DOHH2 (cell line): ENCODE data around the gene HRH1.

Source experiments
- H3F3A ChIP-seq: fragments of 200-600 bp; sonication (generic), shearing (Covaris generic); 2 replicates; pipeline ENCODE4 v1.6.0; 2016; ENCODE audit warnings: antibody characterized with exemption, mild to moderate bottlenecking; ENCODE audit not compliant: control insufficient read depth, insufficient read depth
- H3K27ac ChIP-seq: fragments of 200-600 bp; sonication (generic); 2 replicates; pipeline ENCODE4 v1.5.1; 2014; ENCODE audit warnings: low read depth, mild to moderate bottlenecking, low read length, moderate library complexity
- H3K27me3 ChIP-seq: fragments of 200-600 bp; sonication (generic); 2 replicates; pipeline ENCODE4 v1.6.1; 2014; ENCODE audit warnings: mild to moderate bottlenecking, low read length, mixed read lengths; ENCODE audit not compliant: control insufficient read depth
- H3K36me3 ChIP-seq: fragments of 200-600 bp; sonication (generic); 2 replicates; pipeline ENCODE4 v1.6.1; 2014; ENCODE audit warnings: mild to moderate bottlenecking, low read length, moderate library complexity, mixed read lengths; ENCODE audit not compliant: control insufficient read depth
- H3K4me1 ChIP-seq: fragments of 200-600 bp; sonication (generic); 2 replicates; pipeline ENCODE4 v1.6.1; 2014; ENCODE audit warnings: mild to moderate bottlenecking, low read length, mixed read lengths; ENCODE audit not compliant: control insufficient read depth
- H3K4me2 ChIP-seq: fragments of 200-600 bp; sonication (generic); 2 replicates; pipeline ENCODE4 v1.6.0; 2014; ENCODE audit warnings: mild to moderate bottlenecking, low read length, moderate library complexity
- H3K4me3 ChIP-seq: fragments of 200-600 bp; sonication (generic); 2 replicates; pipeline ENCODE4 v1.5.1; 2014; ENCODE audit warnings: mild to moderate bottlenecking, low read length, mixed read lengths
- H3K79me2 ChIP-seq: fragments of 200-600 bp; sonication (generic); 2 replicates; pipeline ENCODE4 v1.6.1; 2014; ENCODE audit warnings: mild to moderate bottlenecking, low read length, mixed read lengths; ENCODE audit not compliant: control insufficient read depth
- H3K9me2 ChIP-seq: fragments of 200-600 bp; sonication (generic); replicated peaks from 2 replicates; pipeline ENCODE4 v1.6.1; 2014; ENCODE audit warnings: mild to moderate bottlenecking, low read length, mixed read lengths; ENCODE audit not compliant: control insufficient read depth
- H3K9me3 ChIP-seq: fragments of 200-600 bp; sonication (generic); 2 replicates; pipeline ENCODE4 v1.6.1; 2014; ENCODE audit warnings: antibody characterized with exemption, low read length, mixed read lengths; ENCODE audit not compliant: control insufficient read depth, insufficient read depth
- H4K20me1 ChIP-seq: fragments of 200-600 bp; sonication (generic); 2 replicates; pipeline ENCODE4 v1.6.0; 2014; ENCODE audit warnings: low read depth, mild to moderate bottlenecking, antibody characterized with exemption, low read length, moderate library complexity; ENCODE audit not compliant: control insufficient read depth, insufficient read depth
- EZH2phosphoT487 ChIP-seq: fragments of 200-600 bp; sonication (generic); IDR thresholded peaks from 2 replicates; pipeline ENCODE4 v1.6.1; 2017; ENCODE audit warnings: borderline replicate concordance, mild to moderate bottlenecking, antibody characterized with exemption, low read length, moderate library complexity, mixed read lengths
- TF ChIP-seq, protein P1 (sequence below): fragments of 200-600 bp; sonication (generic); IDR thresholded peaks from one replicate; pipeline ENCODE4 v1.5.1; 2014; ENCODE audit warnings: antibody characterized with exemption, mild to moderate bottlenecking, low read depth, low read length; ENCODE audit not compliant: poor library complexity, severe bottlenecking

The HRH1 gene

DNA sequence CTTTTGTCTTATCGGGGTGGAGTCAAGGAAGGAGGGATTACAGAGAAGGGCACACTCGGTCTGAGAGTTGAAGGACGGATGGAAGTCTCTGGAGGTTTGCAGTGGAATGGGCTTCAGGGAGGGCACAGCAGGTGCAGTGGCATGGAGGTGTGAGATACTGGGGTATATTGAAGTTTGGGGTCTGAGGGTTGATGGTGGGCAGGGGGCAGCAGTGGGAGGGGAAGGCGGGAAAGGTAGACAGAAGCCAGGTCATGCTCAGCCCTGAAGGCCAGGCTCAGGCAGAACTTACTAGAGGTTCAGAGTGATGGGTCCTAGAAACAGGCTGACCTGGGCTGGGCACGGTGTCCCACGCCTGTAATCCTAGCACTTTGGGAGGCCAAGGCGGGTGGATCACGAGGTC is 52.7 kb downstream of the HRH1 start:
- Histone ChIP-seq H4K20me1 (no peaks in the 10 kb centered on the region), H3K4me1 (no peaks in the 10 kb centered on the region), H3K9me3 (no peaks in the 10 kb centered on the region), H3K36me3 (no peaks in the 10 kb centered on the region), H3K27ac (no peak overlapping the region), H3K9me2 (no peaks in the 10 kb centered on the region), H3K4me2 (no peak overlapping the region), H3K79me2 (no peaks in the 10 kb centered on the region), H3K27me3 (peaks cover 10% of the 10 kb centered on the region), H3F3A (no peaks in the 10 kb centered on the region), H3K4me3 (no peak overlapping the region)
- TF ChIP-seq EZH2phosphoT487, result no peak

DNA sequence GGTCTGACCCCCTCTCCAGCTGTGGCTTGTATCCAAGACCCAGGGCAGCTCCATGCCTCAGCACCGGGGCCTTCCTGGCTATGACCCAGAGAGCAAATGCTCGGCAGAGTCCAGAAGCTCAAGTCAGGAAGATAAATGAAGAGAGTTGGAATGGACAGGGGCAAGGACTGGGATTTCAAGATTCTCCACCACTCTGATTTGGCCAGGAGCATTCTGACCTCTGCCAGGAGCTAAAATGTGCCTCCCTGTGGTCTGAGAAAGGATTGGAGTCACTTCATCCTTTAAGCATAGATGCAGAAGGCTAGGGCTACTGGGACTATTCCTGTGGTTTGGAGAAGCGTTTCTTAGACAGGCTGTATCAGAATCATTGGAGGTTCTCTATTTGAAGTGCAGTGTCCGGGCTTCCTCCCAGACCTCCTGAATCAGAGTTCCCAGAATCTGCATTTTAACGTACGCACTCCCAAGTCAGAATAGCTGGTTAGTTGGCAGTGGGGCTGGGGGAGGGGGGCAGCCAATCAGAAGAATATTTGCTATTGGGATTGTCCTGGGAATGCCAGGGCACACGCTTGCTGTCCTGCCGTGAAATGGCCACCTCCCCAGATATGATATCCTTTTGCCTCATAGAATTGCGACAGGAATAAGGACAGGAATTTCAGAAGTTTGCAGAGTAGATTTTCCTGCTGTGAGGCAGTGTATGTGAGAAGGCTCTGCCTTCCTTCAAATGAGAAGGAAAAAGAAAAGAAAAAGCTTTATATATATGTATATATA is 57.4 kb downstream of the HRH1 start:
- no peaks in the 10 kb centered on the region for H3K36me3 ChIP-seq
- TF ChIP-seq, protein P1, sequence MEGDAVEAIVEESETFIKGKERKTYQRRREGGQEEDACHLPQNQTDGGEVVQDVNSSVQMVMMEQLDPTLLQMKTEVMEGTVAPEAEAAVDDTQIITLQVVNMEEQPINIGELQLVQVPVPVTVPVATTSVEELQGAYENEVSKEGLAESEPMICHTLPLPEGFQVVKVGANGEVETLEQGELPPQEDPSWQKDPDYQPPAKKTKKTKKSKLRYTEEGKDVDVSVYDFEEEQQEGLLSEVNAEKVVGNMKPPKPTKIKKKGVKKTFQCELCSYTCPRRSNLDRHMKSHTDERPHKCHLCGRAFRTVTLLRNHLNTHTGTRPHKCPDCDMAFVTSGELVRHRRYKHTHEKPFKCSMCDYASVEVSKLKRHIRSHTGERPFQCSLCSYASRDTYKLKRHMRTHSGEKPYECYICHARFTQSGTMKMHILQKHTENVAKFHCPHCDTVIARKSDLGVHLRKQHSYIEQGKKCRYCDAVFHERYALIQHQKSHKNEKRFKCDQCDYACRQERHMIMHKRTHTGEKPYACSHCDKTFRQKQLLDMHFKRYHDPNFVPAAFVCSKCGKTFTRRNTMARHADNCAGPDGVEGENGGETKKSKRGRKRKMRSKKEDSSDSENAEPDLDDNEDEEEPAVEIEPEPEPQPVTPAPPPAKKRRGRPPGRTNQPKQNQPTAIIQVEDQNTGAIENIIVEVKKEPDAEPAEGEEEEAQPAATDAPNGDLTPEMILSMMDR, result no peak
- no peak for TF ChIP-seq EZH2phosphoT487
- no peaks in the 10 kb centered on the region for H3K4me1 ChIP-seq
- no peaks in the 10 kb centered on the region for H3K9me2 ChIP-seq
- no peaks in the 10 kb centered on the region for H4K20me1 ChIP-seq
- no peak overlapping the region for H3K4me2 ChIP-seq
- no peak overlapping the region for H3K4me3 ChIP-seq
- no peaks in the 10 kb centered on the region for H3F3A ChIP-seq
- no peaks in the 10 kb centered on the region for H3K9me3 ChIP-seq
- peaks cover 13% of the 10 kb centered on the region for H3K27me3 ChIP-seq
- H3K27ac ChIP-seq, result no peak overlapping the region
- no peaks in the 10 kb centered on the region for H3K79me2 ChIP-seq

DNA sequence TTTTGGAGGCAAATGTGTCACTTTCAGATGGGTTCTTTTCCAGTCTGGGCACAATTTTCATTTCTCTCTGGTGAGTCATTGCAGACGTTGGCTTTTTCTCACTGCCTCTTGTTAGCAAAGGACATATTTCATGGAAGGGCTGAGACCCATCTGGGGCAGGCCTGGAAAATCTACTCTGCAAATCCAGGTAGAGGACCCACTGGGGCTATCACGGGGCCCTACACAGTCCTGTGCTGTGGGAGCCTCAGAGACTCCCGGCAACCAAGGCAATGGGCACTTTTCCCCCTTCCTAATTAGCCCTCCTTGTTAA is 58.0 kb downstream of the HRH1 start:
- TF ChIP-seq, protein P1, result no peak
- TF ChIP-seq EZH2phosphoT487, result no peak
- H3K27ac ChIP-seq, result no peak overlapping the region
- no peaks in the 10 kb centered on the region for H3K4me1 ChIP-seq
- no peak overlapping the region for H3K4me3 ChIP-seq
- peaks cover 13% of the 10 kb centered on the region for H3K27me3 ChIP-seq
- H3K9me2 ChIP-seq, result no peaks in the 10 kb centered on the region
- no peak overlapping the region for H3K4me2 ChIP-seq
- H3F3A ChIP-seq, result no peaks in the 10 kb centered on the region
- H3K9me3 ChIP-seq, result no peaks in the 10 kb centered on the region
- no peaks in the 10 kb centered on the region for H3K36me3 ChIP-seq
- H3K79me2 ChIP-seq, result no peaks in the 10 kb centered on the region
- no peaks in the 10 kb centered on the region for H4K20me1 ChIP-seq

GRCh38 chr3:11212784-11213183 is 58.5 kb downstream of the HRH1 start:
- H3F3A ChIP-seq, result no peaks in the 10 kb centered on the region
- no peaks in the 10 kb centered on the region for H3K9me3 ChIP-seq
- H3K4me2 ChIP-seq, result no peak overlapping the region
- no peaks in the 10 kb centered on the region for H3K36me3 ChIP-seq
- peaks cover 13% of the 10 kb centered on the region for H3K27me3 ChIP-seq
- no peaks in the 10 kb centered on the region for H3K9me2 ChIP-seq
- H3K27ac ChIP-seq, result no peak overlapping the region
- no peak for TF ChIP-seq EZH2phosphoT487
- no peaks in the 10 kb centered on the region for H4K20me1 ChIP-seq
- H3K79me2 ChIP-seq, result no peaks in the 10 kb centered on the region
- no peaks in the 10 kb centered on the region for H3K4me1 ChIP-seq
- H3K4me3 ChIP-seq, result no peak overlapping the region
